AG09319 (cell line): ENCODE data around the gene ALDH8A1.

Experiments used
- DNase-seq: peaks from one replicate; pipeline ENCODE4 v3.0.0-alpha.2; 2010; ENCODE audit warnings: low read depth; ENCODE audit errors: extremely low read depth
- TF ChIP-seq, protein P1 (sequence below): IDR thresholded peaks from 2 replicates; pipeline ENCODE4 v1.5.1; 2011; ENCODE audit warnings: low read depth, mild to moderate bottlenecking, inconsistent platforms, low read length, moderate library complexity

Gene ALDH8A1

DNA sequence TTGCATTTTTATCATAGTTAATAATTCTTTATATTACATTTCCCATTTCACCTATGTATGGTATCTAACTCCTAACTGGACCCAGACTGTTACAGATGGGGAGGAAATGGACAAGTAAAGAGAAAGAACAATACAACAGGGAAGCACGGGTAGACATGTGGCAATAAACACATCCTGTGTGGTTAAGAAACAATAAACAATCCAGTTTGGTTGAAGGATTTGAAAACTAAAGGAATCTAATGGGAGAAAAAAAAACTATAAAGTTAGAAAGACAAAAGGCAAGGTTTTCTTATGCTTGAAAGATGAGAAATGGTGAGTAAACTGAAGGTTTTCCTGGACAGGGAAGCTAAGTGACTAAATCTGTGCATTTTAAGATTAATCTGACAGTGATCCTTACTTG, 34.9 kb upstream of the ALDH8A1 start:
- no peak for DNase-seq
- TF ChIP-seq, protein P1, sequence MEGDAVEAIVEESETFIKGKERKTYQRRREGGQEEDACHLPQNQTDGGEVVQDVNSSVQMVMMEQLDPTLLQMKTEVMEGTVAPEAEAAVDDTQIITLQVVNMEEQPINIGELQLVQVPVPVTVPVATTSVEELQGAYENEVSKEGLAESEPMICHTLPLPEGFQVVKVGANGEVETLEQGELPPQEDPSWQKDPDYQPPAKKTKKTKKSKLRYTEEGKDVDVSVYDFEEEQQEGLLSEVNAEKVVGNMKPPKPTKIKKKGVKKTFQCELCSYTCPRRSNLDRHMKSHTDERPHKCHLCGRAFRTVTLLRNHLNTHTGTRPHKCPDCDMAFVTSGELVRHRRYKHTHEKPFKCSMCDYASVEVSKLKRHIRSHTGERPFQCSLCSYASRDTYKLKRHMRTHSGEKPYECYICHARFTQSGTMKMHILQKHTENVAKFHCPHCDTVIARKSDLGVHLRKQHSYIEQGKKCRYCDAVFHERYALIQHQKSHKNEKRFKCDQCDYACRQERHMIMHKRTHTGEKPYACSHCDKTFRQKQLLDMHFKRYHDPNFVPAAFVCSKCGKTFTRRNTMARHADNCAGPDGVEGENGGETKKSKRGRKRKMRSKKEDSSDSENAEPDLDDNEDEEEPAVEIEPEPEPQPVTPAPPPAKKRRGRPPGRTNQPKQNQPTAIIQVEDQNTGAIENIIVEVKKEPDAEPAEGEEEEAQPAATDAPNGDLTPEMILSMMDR: no peak

DNA sequence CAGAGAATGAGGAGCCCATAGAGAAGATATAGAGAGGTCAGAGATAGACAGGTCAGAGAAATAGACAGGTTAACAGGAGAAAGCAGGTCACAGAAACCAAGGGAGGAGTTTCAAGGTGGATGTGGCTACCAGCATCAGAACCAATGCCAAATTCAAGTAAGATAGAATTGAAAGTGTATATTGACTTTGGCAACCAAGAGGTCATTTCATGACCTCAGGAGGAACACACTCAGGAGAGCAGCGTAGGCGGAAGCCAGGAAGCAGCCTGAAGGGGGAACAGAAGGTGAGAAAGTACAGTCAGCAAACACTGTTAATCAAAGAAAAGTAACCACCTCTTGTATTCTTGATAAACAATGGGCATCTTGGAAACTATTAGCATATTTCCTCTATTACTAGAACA, 33.9 kb upstream of the ALDH8A1 start:
- TF ChIP-seq, protein P1: no peak

DNA sequence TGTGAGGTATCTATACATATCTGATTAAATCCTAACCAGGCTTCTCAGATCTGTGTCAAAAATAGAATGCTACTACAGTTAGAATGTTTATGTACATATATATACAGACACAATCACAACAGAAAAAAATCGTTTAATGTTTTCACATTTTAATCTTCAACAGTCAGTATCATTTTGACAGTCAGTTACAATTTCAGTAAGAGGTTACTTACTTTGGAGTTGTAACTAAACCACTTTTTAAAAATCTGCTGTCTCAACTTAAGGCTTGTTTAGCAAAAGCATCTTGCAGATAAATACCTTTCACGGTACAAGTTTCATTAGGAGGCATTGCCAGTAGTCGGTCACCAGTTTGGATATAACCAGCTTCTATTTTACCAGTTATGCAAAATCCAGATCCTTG, 32.3 kb upstream of the ALDH8A1 start:
- DNase-seq: no peak
- TF ChIP-seq, protein P1: no peak

More for the DNA sequence above, 33.9 kb upstream of the ALDH8A1 start:
- no peak for DNase-seq

DNA sequence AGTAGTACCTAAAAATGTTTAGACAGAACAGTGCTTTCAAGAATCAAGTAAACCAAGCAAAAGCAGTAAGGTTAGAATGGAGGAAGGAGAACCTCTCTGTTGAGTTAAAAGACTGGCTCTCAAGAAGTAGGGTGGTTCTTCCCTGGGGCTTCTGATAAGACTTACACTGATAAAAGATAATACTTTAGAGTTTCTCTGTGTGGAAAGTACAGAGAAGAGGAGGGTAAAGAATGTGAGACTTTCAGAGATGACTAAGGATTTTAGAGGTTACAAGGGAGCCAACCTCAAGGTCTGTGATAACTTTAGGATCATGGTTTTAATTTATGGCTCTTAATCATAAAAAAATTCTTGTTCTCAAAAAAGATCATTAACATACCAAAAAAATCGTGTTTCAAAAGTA, 30.9 kb upstream of the ALDH8A1 start:
- TF ChIP-seq, protein P1: no peak
- no peak for DNase-seq

GRCh38 chr6:134979142-134979541, 29.2 kb upstream of the ALDH8A1 start:
- no peak for DNase-seq
- TF ChIP-seq, protein P1: no peak

- TF ChIP-seq, protein P1: no peak
- no peak for DNase-seq
Measured at GRCh38 chr6:134974370-134974769, 24.5 kb upstream of the ALDH8A1 start.

GRCh38 chr6:134967711-134968110, 17.8 kb upstream of the ALDH8A1 start:
- DNase-seq: no peak

More at GRCh38 chr6:134967711-134968110, 17.8 kb upstream of the ALDH8A1 start:
- TF ChIP-seq, protein P1: no peak
